HG03159 (cell line): Measurements from ENCODE around the gene CDX2.

ENCODE experiments used
- ATAC-seq: cut with Tn5 transposase; IDR thresholded peaks from one replicate; pipeline ENCODE4 v1.9.1; 2021; ENCODE audit warnings: mild to moderate bottlenecking, moderate library complexity; ENCODE audit not compliant: unreplicated experiment

CDX2 gene

DNA sequence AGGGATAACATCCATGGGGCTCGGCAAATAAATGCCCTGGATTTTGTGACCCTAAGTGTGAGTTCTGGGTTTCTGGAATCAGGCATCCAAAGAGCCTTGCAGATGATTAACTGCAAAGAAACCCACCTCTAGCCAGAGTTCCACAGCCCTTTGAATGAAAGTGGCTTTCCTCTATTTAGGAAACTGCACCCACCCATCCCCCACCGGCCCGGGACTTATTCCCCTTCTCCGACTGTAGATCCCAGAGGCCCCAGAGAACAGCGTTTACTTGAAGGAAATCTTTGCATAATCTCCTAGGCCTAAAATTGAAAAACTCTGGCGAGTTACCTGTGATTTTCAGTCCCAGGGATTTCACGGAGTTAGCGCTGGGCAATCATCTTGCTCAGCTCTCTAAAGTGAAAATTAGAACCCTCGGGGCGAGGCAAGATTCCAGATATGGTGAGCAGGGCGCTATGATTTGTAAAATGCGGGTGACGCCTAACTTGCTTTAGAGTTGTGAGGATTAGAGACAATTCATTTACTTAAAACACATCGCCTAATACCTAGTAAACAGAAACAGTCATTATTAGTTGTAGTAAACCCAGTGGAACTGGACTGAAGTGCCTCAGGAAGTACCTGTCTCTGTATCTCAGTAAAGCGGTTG, 10.0 kb upstream of the CDX2 start:
- ATAC-seq = no peak

GRCh38 chr13:27978301-27978968, 9.3 kb upstream of the CDX2 start:
- ATAC-seq = no peak

DNA sequence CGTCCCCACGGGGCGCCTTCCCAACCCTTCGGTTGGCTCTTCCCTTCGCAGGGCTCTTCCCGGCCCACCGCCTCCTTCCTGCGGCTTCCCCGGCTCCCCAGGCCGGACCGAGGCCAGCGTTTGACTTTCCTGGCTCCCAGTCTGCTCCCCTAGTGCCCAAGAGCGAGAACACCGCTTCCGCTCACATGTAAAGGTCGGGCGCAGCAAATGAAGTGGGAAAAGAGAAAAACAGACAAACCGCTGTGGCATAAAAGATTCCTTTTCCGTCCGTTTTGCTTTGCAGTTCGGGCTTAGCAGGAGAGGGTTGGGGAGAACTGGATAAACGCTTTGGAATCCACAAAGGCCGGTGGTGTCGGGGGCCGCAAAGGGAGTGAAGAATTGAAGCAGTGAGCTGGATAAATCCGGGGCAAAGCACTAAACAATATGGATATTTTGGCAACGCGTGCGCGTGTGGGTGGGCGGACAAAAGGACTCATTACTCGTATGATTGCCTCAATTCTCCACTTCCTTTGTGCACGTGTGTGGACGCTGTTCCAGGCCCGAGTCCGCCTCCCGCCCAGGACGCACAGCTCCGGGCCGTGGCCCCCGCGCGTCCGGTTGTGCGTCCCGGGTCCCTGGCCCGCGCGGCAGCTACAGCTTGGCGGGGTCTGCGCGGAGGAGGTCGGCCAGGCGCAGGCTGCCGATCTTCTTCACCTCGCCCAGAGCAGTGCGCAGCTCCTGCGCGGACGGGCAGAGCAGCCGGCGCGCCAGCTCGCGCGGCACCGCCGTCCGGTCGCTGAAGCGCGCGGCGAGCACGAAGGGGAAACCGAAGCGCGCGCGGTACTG, 8.6 kb upstream of the CDX2 start:
- no peak for ATAC-seq

DNA sequence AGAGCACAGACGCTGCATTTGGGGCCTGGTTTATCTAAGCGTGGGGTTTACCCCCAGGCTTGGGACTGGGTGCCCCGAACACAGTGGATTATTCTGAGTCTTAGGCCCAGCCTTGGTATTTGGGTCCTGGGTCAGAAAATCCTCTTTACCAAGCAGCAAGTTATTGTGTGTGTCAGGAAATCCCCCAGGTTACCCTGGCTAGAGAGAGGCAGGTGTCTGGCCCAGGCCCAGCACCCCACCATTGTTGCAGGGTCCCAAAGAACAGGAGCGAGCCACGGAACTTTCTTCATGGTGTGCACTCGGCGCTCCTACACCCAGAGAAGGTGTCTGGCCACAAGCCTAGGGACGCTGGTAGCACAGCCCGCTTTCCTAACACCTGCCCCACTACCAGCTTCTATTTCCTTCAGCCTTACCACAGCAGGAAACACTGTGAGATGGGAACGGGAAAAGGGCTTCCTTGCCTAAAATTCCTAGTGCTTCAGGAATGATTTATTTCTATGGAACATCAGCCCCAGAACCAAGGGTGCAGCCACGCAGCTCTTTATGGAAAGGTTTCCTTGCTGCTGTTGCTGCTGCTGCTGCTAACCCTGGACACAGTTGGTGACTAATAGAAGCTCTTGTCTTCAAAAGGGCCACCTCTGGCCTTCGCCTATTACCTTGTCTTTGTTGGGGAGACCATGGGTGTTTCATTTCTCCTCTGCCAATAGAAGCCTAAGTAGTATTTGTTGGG, 7.4 kb upstream of the CDX2 start:
- no peak for ATAC-seq

GRCh38 chr13:27975564-27976361, 6.6 kb upstream of the CDX2 start:
- no peak for ATAC-seq

- no peak for ATAC-seq
Measured at GRCh38 chr13:27973961-27974662, 5.0 kb upstream of the CDX2 start.

DNA sequence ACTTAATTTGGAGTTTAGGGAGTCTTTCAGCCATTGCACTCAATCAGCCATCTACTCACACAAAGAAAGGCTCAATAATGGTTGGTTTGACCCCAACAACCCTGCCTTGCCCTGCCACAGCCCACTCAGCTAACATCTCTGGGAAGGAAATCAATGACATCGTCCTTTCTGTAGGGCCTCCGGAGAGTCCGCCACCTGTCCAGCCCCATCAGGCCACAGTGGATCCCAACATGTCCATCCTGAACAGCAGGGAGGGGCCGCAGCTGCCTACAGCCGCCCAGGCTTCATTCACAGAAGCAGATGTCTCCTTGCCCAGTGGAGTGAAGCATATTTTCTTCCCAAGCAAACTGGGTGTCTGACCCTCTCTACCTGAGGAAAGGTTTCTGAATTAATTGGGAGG, 4.2 kb upstream of the CDX2 start:
- ATAC-seq = no peak

DNA sequence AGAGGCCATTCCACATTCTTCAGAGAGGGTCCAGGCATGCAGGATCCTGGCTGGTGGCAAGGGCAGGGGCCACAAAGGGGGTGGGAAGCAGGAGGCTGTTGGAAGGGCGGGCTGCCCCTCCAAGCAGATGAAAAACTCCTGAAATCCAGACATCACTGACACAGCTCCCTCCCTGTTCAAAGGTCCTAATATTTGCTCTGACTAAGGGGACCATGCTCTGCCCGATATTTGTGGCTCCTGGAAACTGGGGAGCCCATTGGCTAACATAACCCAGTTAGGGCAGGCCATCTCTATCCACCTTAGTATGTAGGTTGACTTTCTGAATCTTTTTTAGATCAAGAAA, 3.3 kb upstream of the CDX2 start:
- no peak for ATAC-seq

DNA sequence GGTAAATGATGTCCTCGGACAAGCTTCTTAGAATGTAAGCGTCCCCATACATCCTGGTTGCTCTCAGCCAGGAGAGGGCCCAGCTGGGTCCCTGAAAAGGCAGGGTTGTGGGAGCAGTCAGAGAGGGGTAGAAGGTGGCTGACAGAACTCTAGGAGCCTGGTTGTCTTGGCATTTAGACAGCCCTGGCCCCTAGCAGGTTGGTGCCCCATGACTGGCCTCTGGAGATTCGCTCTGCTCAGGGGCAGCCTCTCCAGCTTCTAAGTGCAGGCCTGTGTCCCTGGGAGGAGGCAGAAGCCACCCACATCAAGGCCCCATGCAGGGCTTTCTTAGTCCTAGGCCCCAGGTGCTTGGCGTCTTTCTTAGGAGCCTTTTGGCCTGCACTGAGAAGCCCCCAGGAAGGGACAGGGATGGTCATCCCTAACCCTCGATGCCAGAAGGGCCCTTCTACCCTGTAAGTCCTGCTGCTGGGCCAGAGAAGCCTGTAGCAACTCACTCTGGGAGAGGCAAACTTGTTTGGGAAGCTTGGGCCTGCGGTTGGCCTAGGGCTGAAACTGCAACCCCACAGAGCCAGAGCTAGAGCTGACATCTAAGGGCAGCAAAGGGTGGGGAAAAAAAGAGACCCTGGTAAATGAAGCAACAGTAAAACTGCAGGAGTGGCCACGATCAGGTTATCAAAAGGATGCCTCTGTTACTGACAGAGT, 2.8 kb upstream of the CDX2 start:
- ATAC-seq = no peak

GRCh38 chr13:27971236-27971645, 2.1 kb upstream of the CDX2 start:
- no peak for ATAC-seq

DNA sequence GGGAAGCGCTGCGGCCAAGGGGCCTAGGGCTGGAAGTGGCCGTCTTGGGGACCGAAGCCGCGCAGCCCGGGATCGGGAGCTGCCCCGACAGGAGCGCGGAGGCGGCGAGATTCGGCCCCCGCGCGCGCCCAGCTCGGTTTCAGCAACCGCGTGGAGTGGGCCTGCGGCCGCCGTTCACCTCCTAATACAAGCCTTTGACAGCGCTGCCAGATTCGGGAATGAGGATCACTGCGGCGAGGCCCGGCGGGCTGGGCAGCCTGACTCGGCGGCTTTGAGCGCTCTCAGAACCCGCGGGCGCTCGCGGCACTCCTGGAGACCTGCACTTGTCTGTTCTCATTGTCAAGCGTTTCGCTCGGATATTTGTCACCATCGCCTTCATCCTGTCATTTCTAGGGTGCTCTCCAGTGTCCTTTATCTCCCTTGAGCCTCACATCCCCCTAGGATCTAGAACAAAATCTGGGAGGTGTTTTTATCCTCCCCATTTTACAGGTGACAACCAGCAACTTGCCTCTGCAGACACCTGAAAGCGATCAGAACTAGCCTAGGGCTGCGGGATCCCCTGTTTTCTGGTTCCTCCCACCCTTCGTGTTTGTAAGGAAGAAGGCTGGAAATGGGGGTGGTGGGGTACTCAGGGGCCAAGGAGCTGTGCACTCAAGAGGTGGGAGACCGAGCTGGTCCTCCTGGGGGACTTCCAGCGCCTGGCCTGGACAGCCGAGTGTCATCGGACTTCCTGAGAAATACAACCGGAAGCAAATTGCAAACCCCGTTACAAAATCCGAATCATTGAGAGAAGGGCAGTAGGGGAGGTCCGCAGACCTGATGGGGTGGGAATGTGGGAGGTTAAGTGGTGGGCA, 1.5 kb upstream of the CDX2 start:
- ATAC-seq = no peak

DNA sequence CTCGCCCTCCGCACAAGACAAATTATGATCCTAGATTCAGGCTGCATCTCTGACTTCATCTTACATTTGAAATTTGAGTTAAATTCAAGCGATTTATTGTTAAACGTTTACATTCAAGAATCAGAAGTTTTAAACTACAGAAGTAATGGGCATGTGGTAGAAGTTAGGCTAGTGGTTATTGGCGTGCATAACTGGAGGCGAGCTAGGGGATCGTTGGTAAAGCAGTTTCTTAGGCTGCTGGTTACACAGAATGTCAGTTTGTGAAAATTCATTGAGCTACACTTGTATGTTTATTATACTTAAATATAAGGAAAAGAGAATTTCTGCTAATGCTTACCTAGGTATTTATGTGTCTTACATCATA, 733 bp upstream of the CDX2 start:
- no peak for ATAC-seq

- ATAC-seq = no peak
Measured at GRCh38 chr13:27968316-27969081, 616 bp downstream of the CDX2 start.

- no peak for ATAC-seq
Measured at GRCh38 chr13:27967736-27968315, 1.3 kb downstream of the CDX2 start.

DNA sequence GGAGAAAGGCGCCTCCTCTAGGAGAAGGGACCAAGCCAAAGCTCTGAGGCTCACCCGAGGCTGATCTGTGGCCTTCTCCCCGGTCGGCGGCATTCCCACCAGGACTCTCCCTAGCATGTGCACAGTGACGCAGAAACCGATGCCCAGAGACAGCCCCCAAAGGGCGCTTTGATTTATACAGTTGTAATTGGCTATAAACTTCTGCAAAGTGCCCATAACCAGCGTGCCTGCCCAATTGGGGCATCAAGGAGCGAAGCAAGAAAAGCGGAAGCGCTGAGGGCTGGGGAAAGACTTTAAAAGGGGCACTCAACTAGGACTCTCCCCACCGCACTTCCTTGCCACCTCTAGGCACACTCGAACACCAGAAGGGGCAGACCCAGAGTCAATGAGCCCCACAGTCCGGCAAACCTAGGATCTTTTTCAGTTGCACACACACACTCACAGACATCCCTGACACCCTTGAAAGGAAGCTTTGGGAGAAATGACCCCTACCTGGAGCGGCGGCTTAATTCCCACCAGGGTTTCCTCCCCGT, 1.8 kb downstream of the CDX2 start:
- ATAC-seq = no peak

DNA sequence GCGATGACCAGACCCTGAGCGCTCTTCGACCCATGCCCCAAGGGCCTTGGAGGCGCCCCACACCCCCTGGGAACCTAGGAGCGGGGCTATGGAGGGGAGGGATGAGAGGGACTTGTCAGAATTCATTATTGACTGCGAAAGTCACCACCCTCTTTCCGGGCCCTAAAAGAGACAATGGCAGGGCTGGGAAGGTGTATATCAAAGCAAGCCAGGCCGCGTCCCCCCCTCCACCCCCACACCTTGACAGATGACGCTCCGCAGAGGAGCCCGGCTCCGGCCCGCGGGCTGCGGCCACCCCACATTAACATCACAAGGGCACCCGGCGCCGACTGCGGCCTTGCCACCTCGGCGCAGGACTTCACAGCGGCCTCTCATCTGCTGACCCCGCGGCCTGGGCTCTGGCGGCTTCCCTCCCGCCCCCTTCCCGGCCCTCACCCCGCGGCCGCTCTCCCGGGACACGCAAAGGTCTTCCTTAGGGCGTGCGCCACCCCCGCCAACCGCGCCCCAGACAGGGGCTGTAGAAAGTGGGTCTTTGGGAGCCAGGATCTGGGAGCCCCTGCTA, 2.4 kb downstream of the CDX2 start:
- no peak for ATAC-seq
